Measurements from ENCODE around the gene DMWD. TPM values are rescaled to one million over a fixed set of nuclear protein-coding genes. Genes with fewer than 3 reads are reported as not detected.

The DMWD gene
- total RNA-seq, 1 experiment from 2014 or later: 86.7 TPM

DNA sequence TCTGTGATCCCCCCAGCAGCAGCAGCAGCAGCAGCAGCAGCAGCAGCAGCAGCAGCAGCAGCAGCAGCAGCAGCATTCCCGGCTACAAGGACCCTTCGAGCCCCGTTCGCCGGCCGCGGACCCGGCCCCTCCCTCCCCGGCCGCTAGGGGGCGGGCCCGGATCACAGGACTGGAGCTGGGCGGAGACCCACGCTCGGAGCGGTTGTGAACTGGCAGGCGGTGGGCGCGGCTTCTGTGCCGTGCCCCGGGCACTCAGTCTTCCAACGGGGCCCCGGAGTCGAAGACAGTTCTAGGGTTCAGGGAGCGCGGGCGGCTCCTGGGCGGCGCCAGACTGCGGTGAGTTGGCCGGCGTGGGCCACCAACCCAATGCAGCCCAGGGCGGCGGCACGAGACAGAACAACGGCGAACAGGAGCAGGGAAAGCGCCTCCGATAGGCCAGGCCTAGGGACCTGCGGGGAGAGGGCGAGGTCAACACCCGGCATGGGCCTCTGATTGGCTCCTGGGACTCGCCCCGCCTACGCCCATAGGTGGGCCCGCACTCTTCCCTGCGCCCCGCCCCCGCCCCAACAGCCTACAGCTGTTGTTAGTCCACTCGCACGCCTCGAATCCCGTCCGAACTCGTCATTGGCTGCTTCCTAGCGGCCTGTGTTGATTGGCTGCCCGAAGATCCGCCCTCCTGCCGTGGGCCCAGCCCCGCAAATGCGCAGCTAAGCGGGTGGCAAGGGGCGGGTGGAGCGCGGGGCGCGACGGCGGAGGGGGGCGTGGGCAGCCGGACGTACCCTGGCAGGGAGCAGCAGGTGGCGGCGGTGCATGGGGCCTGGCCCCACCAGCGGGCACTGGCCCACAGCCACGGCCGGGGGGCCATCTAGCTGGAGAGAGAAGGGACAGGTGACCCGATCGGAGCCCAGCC, 22.2 kb downstream of the DMWD start:
- H3K27ac ChIP-seq (ENCODE audit: low read depth, low read length, poor library complexity, severe bottlenecking): peak overlapping the region; percentile 86
- no TSS peak for BruUV-seq (replicated peaks)
- H3K27me3 ChIP-seq (replicated peaks; ENCODE audit: insufficient read depth, low read depth, low read length, poor library complexity): no peaks in the 10 kb centered on the region
- CTCF ChIA-PET: interaction anchor here (0.6 to 3.0 kb wide), 13 partner anchors 9 to 768 kb away, joined by 3 to 17 read pairs (median 4); no protein-coding TSS in a partner anchor
- intact Hi-C loops (cut with micrococcal nuclease; ENCODE audit: unreplicated experiment): loop anchor here (10.0 kb wide), 1 partner anchor 76 kb away; the partner anchor contains the start of genes QPCTL and SNRPD2
- H3K4me3 ChIP-seq (ENCODE audit: low read depth, low read length, poor library complexity, severe bottlenecking): peak overlapping the region; percentile 53
- H3K4me1 ChIP-seq (ENCODE audit: insufficient read depth, low read length, poor library complexity, severe bottlenecking): peaks cover 13% of the 10 kb centered on the region
- POLR2A ChIA-PET (ENCODE audit: low non-redundant PET): interaction anchor here (0.6 kb wide), 1 partner anchor 50 kb away, joined by 7 read pairs; no protein-coding TSS in a partner anchor
- H3K9me3 ChIP-seq (ENCODE audit: low read depth, low read length, poor library complexity, severe bottlenecking): no peaks in the 10 kb centered on the region
- no peaks in the 10 kb centered on the region for H3K36me3 ChIP-seq (ENCODE audit: insufficient read depth, low read length, poor library complexity, severe bottlenecking)
- no peak for TF ChIP-seq EZH2 (IDR thresholded peaks at IDR 0.05; ENCODE audit: borderline replicate concordance, low read depth, low read length, poor library complexity, severe bottlenecking)
- TF ChIP-seq, protein P1, sequence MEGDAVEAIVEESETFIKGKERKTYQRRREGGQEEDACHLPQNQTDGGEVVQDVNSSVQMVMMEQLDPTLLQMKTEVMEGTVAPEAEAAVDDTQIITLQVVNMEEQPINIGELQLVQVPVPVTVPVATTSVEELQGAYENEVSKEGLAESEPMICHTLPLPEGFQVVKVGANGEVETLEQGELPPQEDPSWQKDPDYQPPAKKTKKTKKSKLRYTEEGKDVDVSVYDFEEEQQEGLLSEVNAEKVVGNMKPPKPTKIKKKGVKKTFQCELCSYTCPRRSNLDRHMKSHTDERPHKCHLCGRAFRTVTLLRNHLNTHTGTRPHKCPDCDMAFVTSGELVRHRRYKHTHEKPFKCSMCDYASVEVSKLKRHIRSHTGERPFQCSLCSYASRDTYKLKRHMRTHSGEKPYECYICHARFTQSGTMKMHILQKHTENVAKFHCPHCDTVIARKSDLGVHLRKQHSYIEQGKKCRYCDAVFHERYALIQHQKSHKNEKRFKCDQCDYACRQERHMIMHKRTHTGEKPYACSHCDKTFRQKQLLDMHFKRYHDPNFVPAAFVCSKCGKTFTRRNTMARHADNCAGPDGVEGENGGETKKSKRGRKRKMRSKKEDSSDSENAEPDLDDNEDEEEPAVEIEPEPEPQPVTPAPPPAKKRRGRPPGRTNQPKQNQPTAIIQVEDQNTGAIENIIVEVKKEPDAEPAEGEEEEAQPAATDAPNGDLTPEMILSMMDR (conservative IDR thresholded peaks at IDR 0.05; ENCODE audit: low read depth, low read length): peak; percentile 96
- peak; percentile 99 for DNase-seq (ENCODE audit: low spot score)

DNA sequence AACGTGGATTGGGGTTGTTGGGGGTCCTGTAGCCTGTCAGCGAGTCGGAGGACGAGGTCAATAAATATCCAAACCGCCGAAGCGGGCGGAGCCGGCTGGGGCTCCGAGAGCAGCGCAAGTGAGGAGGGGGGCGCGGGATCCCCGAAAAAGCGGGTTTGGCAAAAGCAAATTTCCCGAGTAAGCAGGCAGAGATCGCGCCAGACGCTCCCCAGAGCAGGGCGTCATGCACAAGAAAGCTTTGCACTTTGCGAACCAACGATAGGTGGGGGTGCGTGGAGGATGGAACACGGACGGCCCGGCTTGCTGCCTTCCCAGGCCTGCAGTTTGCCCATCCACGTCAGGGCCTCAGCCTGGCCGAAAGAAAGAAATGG, 22.8 kb downstream of the DMWD start:
- ChIA-PET POLR2A (ENCODE audit: low non-redundant PET) (interaction anchor here (0.5 to 0.9 kb wide), 4 partner anchors 9 to 1579 kb away, joined by 3 to 12 read pairs (median 8); partner anchors contain the start of genes DHX34, FBXO46 and QPCTL), CTCF (interaction anchor here (0.6 to 3.0 kb wide), 7 partner anchors 9 to 128 kb away, joined by 3 to 17 read pairs (median 5); no protein-coding TSS in a partner anchor)
- intact Hi-C loops (cut with micrococcal nuclease; ENCODE audit: unreplicated experiment): loop anchor here (10.0 kb wide), 1 partner anchor 75 kb away; the partner anchor contains the start of genes QPCTL and SNRPD2
- peaks cover 14% of the 10 kb centered on the region for H3K4me1 ChIP-seq (ENCODE audit: insufficient read depth, low read length, poor library complexity, severe bottlenecking)
- peak overlapping the region; percentile 86 for H3K27ac ChIP-seq (ENCODE audit: low read depth, low read length, poor library complexity, severe bottlenecking)
- H3K4me3 ChIP-seq (ENCODE audit: low read depth, low read length, poor library complexity, severe bottlenecking): peak overlapping the region; percentile 53
- DNase-seq (ENCODE audit: low spot score): peak; percentile 68
- no peaks in the 10 kb centered on the region for H3K27me3 ChIP-seq (replicated peaks; ENCODE audit: insufficient read depth, low read depth, low read length, poor library complexity)
- no peaks in the 10 kb centered on the region for H3K36me3 ChIP-seq (ENCODE audit: insufficient read depth, low read length, poor library complexity, severe bottlenecking)
- no TSS peak for BruUV-seq (replicated peaks)
- no peaks in the 10 kb centered on the region for H3K9me3 ChIP-seq (ENCODE audit: low read depth, low read length, poor library complexity, severe bottlenecking)
- TF ChIP-seq, protein P1 (conservative IDR thresholded peaks at IDR 0.05; ENCODE audit: low read depth, low read length): no peak
- TF ChIP-seq EZH2 (IDR thresholded peaks at IDR 0.05; ENCODE audit: borderline replicate concordance, low read depth, low read length, poor library complexity, severe bottlenecking): no peak

DNA sequence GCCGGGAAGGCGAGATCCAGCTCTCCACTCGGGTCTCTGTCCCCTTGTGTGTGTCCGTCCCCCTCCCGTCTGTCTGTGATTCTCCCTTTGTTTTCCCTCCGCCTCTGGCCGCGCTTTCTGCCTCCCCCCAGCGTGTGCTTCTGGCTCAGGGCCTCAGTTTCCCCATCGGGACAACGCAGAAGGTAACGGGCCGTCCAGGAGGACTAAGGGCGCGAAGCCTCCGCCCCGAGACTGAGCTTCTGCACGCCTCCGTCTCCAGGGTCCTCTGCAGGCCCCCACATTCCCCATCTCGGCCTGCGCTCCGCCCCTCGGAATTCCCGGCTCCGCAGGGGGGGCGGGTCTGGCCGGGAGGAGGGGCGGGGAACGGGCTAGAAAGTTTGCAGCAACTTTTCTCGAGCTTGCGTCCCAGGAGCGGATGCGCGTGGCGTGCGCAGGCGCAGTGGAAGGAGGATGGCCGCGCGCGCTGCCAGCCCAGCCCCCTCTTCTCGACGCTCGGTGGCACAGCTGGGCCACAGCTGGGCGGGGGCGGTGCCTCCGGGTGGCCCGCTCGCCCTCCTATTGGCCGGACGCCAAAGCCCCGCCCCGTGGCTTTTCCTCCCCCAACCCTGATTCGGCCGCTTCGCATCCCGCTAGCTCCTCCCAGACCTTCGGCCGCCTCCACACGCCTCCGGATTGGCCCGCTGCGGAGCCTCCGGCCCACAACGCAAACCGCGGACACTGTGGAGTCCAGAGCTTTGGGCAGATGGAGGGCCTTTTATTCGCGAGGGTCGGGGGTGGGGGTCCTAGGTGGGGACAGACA, 23.5 kb downstream of the DMWD start, which contains the start of gene SIX5:
TSS of gene SIX5 (minus strand) at position 269 of the 799 bp plus-strand sequence. CDS start 408 bp downstream, outside the sequence.
- ChIA-PET POLR2A (ENCODE audit: low non-redundant PET) (interaction anchor here (0.5 to 0.9 kb wide), 10 partner anchors 10 to 1580 kb away, joined by 3 to 21 read pairs (median 6); partner anchors contain the start of genes DHX34, DMPK, FBXO46 and QPCTL), CTCF (interaction anchor here (0.6 to 3.0 kb wide), 7 partner anchors 10 to 127 kb away, joined by 3 to 17 read pairs (median 7); no protein-coding TSS in a partner anchor)
- no peak for TF ChIP-seq EZH2 (IDR thresholded peaks at IDR 0.05; ENCODE audit: borderline replicate concordance, low read depth, low read length, poor library complexity, severe bottlenecking)
- TF ChIP-seq, protein P1 (conservative IDR thresholded peaks at IDR 0.05; ENCODE audit: low read depth, low read length): no peak
- Histone ChIP-seq H3K27ac (ENCODE audit: low read depth, low read length, poor library complexity, severe bottlenecking) (peak within 1 kb of the TSS; percentile 98), H3K27me3 (replicated peaks; ENCODE audit: insufficient read depth, low read depth, low read length, poor library complexity) (no peaks in the 10 kb centered on the region), H3K9me3 (ENCODE audit: low read depth, low read length, poor library complexity, severe bottlenecking) (no peaks in the 10 kb centered on the region), H3K36me3 (ENCODE audit: insufficient read depth, low read length, poor library complexity, severe bottlenecking) (no peaks in the 10 kb centered on the region), H3K4me3 (ENCODE audit: low read depth, low read length, poor library complexity, severe bottlenecking) (peak within 1 kb of the TSS; percentile 89), H3K4me1 (ENCODE audit: insufficient read depth, low read length, poor library complexity, severe bottlenecking) (peaks cover 20% of the 10 kb centered on the region)
- intact Hi-C loops (cut with micrococcal nuclease; ENCODE audit: unreplicated experiment): no loop called here
- BruUV-seq (replicated peaks): no TSS peak
- DNase-seq (ENCODE audit: low spot score): peak; percentile 99

All from A673 (cell line).